Measurements from ENCODE around the gene GLCCI1.

The GLCCI1 gene

GRCh38 chr7:7964691-7965090 lies 3.9 kb upstream of the GLCCI1 start:
- no peak for DNase-seq

GRCh38 chr7:7965301-7965700 lies 3.3 kb upstream of the GLCCI1 start:
- DNase-seq: no peak

DNA sequence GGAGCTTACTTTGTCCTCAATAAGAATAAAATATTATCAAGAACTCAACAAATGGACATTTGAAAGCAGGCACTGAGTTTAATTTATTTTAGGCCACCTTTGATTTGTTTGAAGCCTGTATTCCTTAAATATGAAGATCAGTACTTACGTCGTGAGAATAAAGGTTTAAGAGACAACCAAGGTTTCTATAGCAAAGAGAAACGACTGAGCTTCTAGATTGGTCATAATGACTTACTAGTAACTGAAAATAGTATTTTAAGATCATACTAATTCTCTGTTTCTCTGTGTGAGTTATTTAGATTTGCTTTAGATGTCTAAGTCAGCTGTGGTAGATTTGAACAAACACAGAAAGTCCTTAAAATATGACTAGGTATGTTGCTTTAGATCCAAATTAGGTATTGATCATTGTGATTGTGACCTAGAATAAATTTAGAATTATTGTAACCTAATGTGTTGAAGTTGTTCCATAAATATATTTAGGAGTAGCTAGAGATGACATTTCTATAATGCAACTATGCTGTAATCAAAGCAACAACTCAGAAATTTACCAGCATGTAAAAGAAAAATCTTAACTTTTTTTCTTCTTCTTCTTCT lies 2.4 kb upstream of the GLCCI1 start:
- no peak for DNase-seq

GRCh38 chr7:7967886-7968543 lies 581 bp upstream of the GLCCI1 start:
- DNase-seq: no peak

- peak; percentile 34 for DNase-seq
These were observed 975 bp downstream of the GLCCI1 start for GRCh38 chr7:7969306-7970236.

GRCh38 chr7:7970237-7970530 lies 1.6 kb downstream of the GLCCI1 start:
- DNase-seq: no peak

GRCh38 chr7:7970531-7971307 lies 2.1 kb downstream of the GLCCI1 start:
- no peak for DNase-seq

GRCh38 chr7:7971308-7972040 lies 2.9 kb downstream of the GLCCI1 start:
- no peak for DNase-seq

GRCh38 chr7:7972128-7972527 lies 3.5 kb downstream of the GLCCI1 start:
- DNase-seq: no peak

DNA sequence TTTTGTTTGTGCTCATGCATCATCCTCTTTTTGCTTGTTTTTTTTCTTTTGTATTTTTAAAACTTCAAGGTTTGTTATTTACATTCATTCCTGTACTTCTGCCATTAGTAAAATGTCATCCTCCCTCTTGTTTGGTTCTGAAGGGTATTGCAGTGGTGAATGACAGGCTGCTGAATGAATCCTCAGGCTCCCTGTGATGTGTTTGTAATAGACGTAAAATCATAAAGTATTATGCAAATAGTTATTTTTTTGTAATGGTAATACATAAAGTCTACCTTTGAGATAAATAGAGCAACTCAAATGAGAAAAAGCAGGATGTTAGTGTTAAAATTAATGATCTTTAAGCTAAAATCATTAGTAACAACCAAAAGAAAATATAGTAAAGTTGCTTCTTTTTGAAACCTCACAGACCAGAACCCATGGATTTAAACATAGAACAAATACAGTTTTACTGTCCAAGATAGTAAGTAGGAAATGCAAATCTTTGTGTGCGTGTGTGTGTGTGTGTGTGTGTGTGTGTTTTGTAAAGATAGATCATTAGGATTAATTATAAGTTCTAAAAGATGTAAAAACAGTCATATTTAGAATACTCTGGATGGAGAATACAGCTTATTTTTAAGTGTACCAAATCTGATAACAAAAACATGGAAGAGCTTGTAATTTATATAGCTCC lies 4.5 kb downstream of the GLCCI1 start:
- no peak for DNase-seq

DNA sequence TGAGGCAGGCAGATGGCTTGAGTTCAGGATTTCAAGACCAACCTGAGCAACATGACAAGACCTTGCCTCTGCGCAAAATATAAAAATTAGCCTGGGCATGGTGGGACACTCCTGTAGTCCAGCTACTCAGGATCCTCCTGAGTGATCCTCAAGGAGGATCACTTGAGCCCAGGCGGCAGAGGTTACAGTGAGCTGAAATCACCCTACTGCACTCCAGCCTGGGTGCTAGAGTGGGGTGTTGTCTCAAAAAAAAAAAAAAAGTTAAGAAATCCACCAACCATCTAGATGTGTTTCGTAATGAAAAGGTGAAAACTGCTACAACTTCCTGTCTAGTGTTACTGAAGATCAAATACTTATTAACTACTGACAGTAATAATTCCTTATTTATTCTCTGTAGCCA lies 8.1 kb downstream of the GLCCI1 start:
- DNase-seq: no peak

DNA sequence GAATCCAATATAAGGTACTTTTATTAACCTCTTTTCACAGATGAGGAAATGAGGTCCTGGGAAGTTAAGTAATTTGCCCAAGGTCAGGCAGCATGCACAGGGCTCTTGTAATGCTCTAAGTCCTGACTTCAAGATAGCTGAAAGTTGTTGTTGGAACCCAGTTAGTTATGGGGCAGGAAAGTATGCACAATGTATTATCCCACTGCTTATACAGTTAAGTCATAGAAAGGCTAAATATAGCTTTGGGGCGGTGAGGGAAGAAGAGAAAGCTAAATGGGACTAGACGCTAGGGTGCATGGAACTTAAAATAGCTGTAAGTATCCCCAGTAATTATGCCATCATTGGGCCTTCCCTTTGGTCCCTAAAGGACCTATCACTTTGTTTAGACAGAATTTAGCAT lies 9.2 kb downstream of the GLCCI1 start:
- DNase-seq: no peak

DNA sequence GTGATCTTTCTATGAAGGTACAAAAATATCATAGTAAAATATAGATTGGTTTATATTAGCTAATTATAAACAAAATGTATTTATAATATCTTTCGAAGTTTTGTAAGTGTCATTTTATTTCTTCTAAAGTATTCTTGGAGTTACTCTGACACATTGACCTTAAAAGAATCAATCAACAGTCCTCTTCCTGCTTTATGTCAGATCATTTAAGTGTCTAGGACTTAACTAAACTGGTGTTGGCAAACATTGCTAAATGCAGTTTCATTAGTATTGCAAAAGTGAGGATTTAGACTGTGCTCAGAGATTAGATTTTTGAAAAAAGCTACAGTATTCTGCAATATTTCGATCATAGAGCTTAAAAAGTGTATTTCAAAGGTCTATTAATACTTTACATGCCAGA lies 10.3 kb downstream of the GLCCI1 start:
- DNase-seq: no peak

GRCh38 chr7:7979558-7979957 lies 11.0 kb downstream of the GLCCI1 start:
- no peak for DNase-seq

- DNase-seq: no peak
These were observed 11.5 kb downstream of the GLCCI1 start for GRCh38 chr7:7980134-7980533.

DNA sequence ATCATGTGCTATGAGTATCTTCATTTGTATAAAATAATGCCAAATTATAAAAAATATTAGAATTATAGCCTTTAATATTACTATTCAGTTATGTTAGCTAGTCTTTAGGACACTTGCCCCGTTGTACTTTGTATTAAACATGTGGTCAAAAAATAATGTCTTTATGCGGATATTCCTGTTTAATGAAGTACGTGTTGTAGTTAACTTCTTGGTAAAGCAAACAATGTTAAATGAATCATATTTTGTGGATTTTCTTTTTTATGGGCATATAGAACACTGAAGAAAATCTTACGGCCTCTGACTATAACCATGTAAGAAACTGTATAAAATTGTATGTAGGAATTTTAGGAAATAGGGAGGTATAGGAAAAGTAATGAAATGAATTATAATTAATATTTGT lies 14.3 kb downstream of the GLCCI1 start:
- no peak for DNase-seq

- no peak for DNase-seq
These were observed 15.8 kb downstream of the GLCCI1 start for GRCh38 chr7:7984424-7984823.

- DNase-seq: no peak
These were observed 20.1 kb downstream of the GLCCI1 start for GRCh38 chr7:7988706-7989105.

- DNase-seq: no peak
These were observed 20.5 kb downstream of the GLCCI1 start for GRCh38 chr7:7989133-7989532.

DNA sequence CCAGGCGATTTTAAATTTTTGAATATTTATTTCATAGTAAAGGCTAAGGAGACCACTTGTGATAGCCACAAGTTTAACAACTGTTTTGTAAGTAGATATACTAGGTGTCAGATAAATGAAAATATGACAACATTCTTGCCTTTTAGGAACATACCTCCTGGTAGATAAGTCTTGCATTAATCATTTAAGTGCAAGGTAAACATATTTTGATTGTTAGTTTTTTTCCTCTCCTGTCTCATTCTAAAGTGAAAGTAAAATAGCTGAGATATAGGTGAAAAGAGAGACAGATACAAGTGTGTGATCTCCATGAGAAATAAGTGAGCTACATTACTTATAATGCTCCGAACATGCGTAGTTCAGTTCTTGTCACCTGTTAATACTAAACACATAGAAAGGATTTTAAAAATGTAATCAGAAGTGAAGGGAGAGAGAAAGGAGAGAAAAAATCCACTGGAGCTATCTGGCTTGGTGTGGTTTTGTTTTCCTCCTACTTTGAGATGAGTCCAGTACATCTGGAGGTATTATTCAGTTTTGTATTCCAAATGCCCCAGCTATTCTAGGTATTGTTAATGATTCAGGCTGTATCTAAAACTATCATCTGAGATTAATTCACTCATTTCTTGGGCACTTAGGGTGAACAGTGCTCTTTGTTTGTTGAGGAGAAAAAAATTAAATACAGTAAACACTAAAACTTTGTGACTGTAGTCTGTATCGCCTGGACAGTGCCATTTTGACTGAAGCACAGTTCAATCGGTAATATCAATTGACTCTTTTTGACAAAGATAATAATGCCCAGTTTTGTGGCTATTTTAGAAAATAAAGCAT lies 21.2 kb downstream of the GLCCI1 start:
- no peak for DNase-seq

DNA sequence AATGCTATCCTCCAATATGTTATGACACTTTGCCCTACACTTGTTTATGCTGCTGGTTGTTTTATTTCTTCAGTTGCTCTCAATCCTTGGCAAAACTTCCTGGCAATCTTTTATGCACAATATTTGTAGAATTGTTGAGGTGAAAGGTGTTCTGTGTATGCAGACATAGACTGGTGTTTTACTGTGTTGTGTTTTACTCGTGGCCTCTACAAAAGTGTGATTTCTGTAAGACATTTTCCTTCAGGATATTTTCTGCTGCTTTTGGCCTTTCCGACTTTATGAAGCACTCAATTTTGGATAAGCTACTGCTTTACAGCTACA lies 21.8 kb downstream of the GLCCI1 start:
- no peak for DNase-seq
